SU-DHL-6 (cell line): ENCODE data around the gene RINL.

ENCODE experiments used
- H2AFZ ChIP-seq: fragments of 200-600 bp; sonication (generic); 2 replicates; pipeline ENCODE4 v1.6.1; 2014; ENCODE audit warnings: low read depth, mild to moderate bottlenecking, moderate library complexity, mixed read lengths, antibody characterized with exemption, low read length; ENCODE audit not compliant: severe bottlenecking
- H3F3A ChIP-seq: fragments of 200-600 bp; shearing (Covaris generic); 2 replicates; pipeline ENCODE4 v1.6.0; 2016; ENCODE audit warnings: antibody characterized with exemption, mild to moderate bottlenecking; ENCODE audit not compliant: insufficient read depth
- H3K27ac ChIP-seq: fragments of 200-600 bp; sonication (generic); 2 replicates; pipeline ENCODE4 v1.5.1; 2016; ENCODE audit warnings: low read depth, mild to moderate bottlenecking, low read length, moderate library complexity, mixed read lengths
- H3K27me3 ChIP-seq: fragments of 200-600 bp; sonication (generic), shearing (Covaris generic); 2 replicates; pipeline ENCODE4 v1.6.0; 2014; ENCODE audit warnings: mild to moderate bottlenecking, low read length
- H3K36me3 ChIP-seq: fragments of 200-600 bp; sonication (generic); 2 replicates; pipeline ENCODE4 v1.6.1; 2014; ENCODE audit warnings: mild to moderate bottlenecking, low read length, mixed read lengths
- H3K4me2 ChIP-seq: fragments of 300-600, 200-600 bp; shearing (Covaris generic), sonication (generic); 2 replicates; pipeline ENCODE4 v1.6.0; 2014; ENCODE audit warnings: low read length, low read depth, mild to moderate bottlenecking; ENCODE audit not compliant: poor library complexity, severe bottlenecking
- H3K4me3 ChIP-seq: fragments of 200-600 bp; sonication (generic); 2 replicates; pipeline ENCODE4 v1.5.1; 2014; ENCODE audit warnings: antibody characterized with exemption, low read length, mild to moderate bottlenecking, mixed read lengths; ENCODE audit not compliant: insufficient read depth, poor library complexity, severe bottlenecking
- H3K79me2 ChIP-seq: fragments of 200-600 bp; sonication (generic); 2 replicates; pipeline ENCODE4 v1.6.1; 2014; ENCODE audit warnings: mild to moderate bottlenecking, low read length, moderate library complexity; ENCODE audit not compliant: insufficient read depth
- H3K9ac ChIP-seq: fragments of 200-600 bp; sonication (generic); 2 replicates; pipeline ENCODE4 v1.7.0; 2014; ENCODE audit warnings: mild to moderate bottlenecking, low read length
- H3K9me2 ChIP-seq: fragments of 200-600 bp; sonication (generic); replicated peaks from 2 replicates; pipeline ENCODE4 v1.6.1; 2014; ENCODE audit warnings: low read length; ENCODE audit not compliant: insufficient read depth
- H3K9me3 ChIP-seq: fragments of 200-600 bp; sonication (generic); 2 replicates; pipeline ENCODE4 v1.6.1; 2014; ENCODE audit warnings: low read length, mixed read lengths; ENCODE audit not compliant: insufficient read depth
- H4K20me1 ChIP-seq: fragments of 200-600 bp; sonication (generic); 2 replicates; pipeline ENCODE4 v1.6.1; 2014; ENCODE audit warnings: low read depth, mild to moderate bottlenecking, antibody characterized with exemption, low read length, moderate library complexity, mixed read lengths
- CTCF ChIP-seq: fragments of 200-600 bp; sonication (generic); IDR thresholded peaks from one replicate; pipeline ENCODE4 v1.5.1; 2017; ENCODE audit warnings: antibody characterized with exemption, mild to moderate bottlenecking, low read length, moderate library complexity; ENCODE audit not compliant: insufficient read depth, poor library complexity, severe bottlenecking
- EZH2phosphoT487 ChIP-seq: fragments of 200-600 bp; sonication (generic), shearing (Covaris generic); conservative IDR thresholded peaks from 2 replicates; pipeline ENCODE4 v1.6.1; 2018; ENCODE audit warnings: mild to moderate bottlenecking, antibody characterized with exemption, low read length, moderate library complexity, mixed read lengths

Gene RINL

DNA sequence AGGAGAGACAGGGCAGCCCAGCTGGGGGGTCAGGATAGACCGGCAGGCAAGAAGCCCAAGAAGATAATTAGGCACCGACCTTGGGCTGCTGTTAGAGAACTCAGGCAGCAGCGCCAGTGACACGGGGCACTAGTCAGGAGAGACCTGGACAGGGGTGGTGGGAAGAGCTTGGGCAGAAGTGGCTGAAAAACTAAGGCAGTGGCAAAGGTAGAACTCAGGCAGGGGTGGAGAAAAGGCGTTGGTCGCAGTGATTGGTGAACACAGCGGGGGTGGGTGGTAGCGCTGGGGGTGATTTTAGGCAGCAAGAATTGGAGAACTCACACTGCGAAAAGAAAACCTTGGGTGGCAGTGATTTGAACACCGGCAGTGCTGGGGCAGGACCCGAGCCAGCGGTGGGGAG, 29.6 kb upstream of the RINL start:
- Histone ChIP-seq H3F3A (no peaks in the 10 kb centered on the region), H4K20me1 (no peaks in the 10 kb centered on the region), H3K9me3 (no peaks in the 10 kb centered on the region), H2AFZ (no peak overlapping the region), H3K79me2 (peaks cover 9% of the 10 kb centered on the region), H3K9me2 (no peaks in the 10 kb centered on the region), H3K4me2 (no peak overlapping the region), H3K27ac (no peak overlapping the region), H3K36me3 (0 out of 2 replicates have a peak, but pooled peaks cover 3% of the 10 kb centered on the region), H3K9ac (no peak overlapping the region), H3K4me3 (no peak overlapping the region), H3K27me3 (no peaks in the 10 kb centered on the region)
- TF ChIP-seq CTCF (no peak), EZH2phosphoT487 (no peak)

DNA sequence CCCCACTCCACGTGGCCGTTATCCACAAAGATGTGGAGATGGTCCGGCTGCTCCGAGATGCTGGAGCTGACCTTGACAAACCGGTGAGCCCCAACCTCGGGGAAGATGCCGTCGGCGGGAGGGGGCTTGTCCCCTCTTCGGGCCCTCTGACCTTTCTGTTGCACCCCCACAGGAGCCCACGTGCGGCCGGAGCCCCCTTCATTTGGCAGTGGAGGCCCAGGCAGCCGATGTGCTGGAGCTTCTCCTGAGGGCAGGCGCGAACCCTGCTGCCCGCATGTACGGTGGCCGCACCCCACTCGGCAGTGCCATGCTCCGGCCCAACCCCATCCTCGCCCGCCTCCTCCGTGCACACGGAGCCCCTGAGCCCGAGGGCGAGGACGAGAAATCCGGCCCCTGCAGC, 29.2 kb upstream of the RINL start:
- H3K9me3 ChIP-seq, result no peaks in the 10 kb centered on the region
- H3K9ac ChIP-seq, result no peak overlapping the region
- H3K9me2 ChIP-seq, result no peaks in the 10 kb centered on the region
- no peaks in the 10 kb centered on the region for H3F3A ChIP-seq
- H3K36me3 ChIP-seq, result 0 out of 2 replicates have a peak, but pooled peaks cover 3% of the 10 kb centered on the region
- no peak overlapping the region for H3K4me3 ChIP-seq
- no peak for TF ChIP-seq CTCF
- TF ChIP-seq EZH2phosphoT487, result no peak
- no peak overlapping the region for H3K4me2 ChIP-seq
- H2AFZ ChIP-seq, result no peak overlapping the region
- H4K20me1 ChIP-seq, result no peaks in the 10 kb centered on the region
- H3K79me2 ChIP-seq, result peaks cover 13% of the 10 kb centered on the region
- H3K27me3 ChIP-seq, result no peaks in the 10 kb centered on the region
- H3K27ac ChIP-seq, result no peak overlapping the region

DNA sequence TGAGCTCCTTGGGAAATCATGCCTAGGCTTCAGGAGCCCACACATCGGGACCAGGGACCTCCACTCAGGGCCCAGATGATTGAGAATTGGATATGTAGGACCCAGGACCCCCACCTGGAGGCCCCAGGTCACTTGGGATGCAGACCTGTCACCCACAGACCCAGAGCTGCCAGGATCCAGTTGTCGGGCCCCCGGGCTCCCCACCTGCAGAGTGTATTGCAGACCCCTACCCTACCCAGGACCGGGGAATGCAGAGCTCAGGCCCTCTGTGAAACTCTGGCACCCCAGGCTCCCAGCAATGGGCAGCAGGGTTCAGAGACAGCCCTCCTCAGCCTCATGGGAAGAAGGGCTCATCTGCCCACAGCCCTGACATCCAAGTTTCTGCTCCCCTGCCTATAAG, 27.5 kb upstream of the RINL start:
- Histone ChIP-seq H3K4me3 (no peak overlapping the region), H3K9me3 (no peaks in the 10 kb centered on the region), H3K36me3 (0 out of 2 replicates have a peak, but pooled peaks cover 3% of the 10 kb centered on the region), H3K27ac (no peak overlapping the region), H2AFZ (no peak overlapping the region), H4K20me1 (no peaks in the 10 kb centered on the region), H3K9ac (no peak overlapping the region), H3K27me3 (no peaks in the 10 kb centered on the region), H3K4me2 (no peak overlapping the region), H3K79me2 (peaks cover 30% of the 10 kb centered on the region), H3K9me2 (no peaks in the 10 kb centered on the region), H3F3A (no peaks in the 10 kb centered on the region; the same call in 1 of the 2 replicates)
- TF ChIP-seq EZH2phosphoT487 (no peak), CTCF (no peak)
